GM12878 (cell line): Measurements from ENCODE around the gene ZNF214. TPM values are rescaled to one million over a fixed set of nuclear protein-coding genes. Genes with fewer than 3 reads are reported as not detected.
"Not testable (repeated sequence)": the region's sequence is repeated elsewhere in the genome, so short reads cannot be mapped to it uniquely, and the experiment has no call there.

Source experiments
- ATAC-seq: fragments of 200-7000 bp; cut with Tn5 transposase; 3 replicates; pipeline ENCODE4 v1.9.1; 2020; ENCODE audit warnings: mild to moderate bottlenecking, moderate library complexity
- BruUV-seq: library from RNA; stranded (reverse); fragments of 400-500 nt; replicated peaks from 2 replicates; lab custom pipeline; 2021; lab: Mats Ljungman, UMichigan
- CTCF ChIA-PET: fragments of 300-600 bp; sonication (Branson Sonifier 250); formaldehyde crosslinking; extraction: SDS; loops from one replicate; lab custom pipeline; 2021; ENCODE audit warnings: inconsistent platforms; lab: Yijun Ruan, JAX
- POLR2A ChIA-PET: fragments of 350-600 bp; formaldehyde crosslinking; extraction: SDS; loops from one replicate; lab custom pipeline; 2021; ENCODE audit warnings: inconsistent platforms; lab: Charles Lee
- RAD21 ChIA-PET: fragments of 300-600 bp; sonication (Branson Sonifier 250); formaldehyde crosslinking; loops from one replicate; lab custom pipeline; 2023; ENCODE audit warnings: antibody characterized with exemption; ENCODE audit not compliant: unreplicated experiment; lab: Charles Lee
- SMC1A ChIA-PET: fragments of 300-600 bp; sonication (Branson Sonifier 250); formaldehyde crosslinking; loops from one replicate; lab custom pipeline; 2023; ENCODE audit not compliant: unreplicated experiment, uncharacterized antibody; lab: Charles Lee
- DNase-seq: peaks from one replicate; pipeline ENCODE4 v3.0.0-alpha.2; 2011; ENCODE audit warnings: low read depth, low spot score
- FAIRE-seq: peaks from 3 replicates; lab custom pipeline; 2011; peaks lifted over from hg19 to GRCh38; lab: Jason Lieb, UNC
- H2AFZ ChIP-seq: 2 replicates; pipeline ENCODE4 v1.6.0; 2011; ENCODE audit warnings: low read depth, low read length, control low read depth; ENCODE audit not compliant: control insufficient read depth
- H3K27ac ChIP-seq: 2 replicates; pipeline ENCODE4 v1.5.1; 2011; ENCODE audit warnings: control low read depth; ENCODE audit not compliant: control insufficient read depth, insufficient read depth
- H3K27me3 ChIP-seq, 2 experiments: replicated peaks in 1 of 2; 2 replicates each; pipeline versions ENCODE4 v1.6.0 to v1.6.1; 2011; ENCODE audit warnings: low read length in 1 of 2; ENCODE audit not compliant: control insufficient read depth in 2 of 2, insufficient read depth in 2 of 2
- H3K36me3 ChIP-seq, 2 experiments: 2 replicates each; pipeline ENCODE4 v1.5.1; 2011; ENCODE audit warnings: low read length in 1 of 2; ENCODE audit not compliant: control insufficient read depth in 2 of 2, insufficient read depth in 2 of 2
- H3K4me1 ChIP-seq: 2 replicates; pipeline ENCODE4 v1.6.1; 2011; ENCODE audit warnings: mild to moderate bottlenecking, low read length, moderate library complexity, mixed read lengths; ENCODE audit not compliant: control insufficient read depth, insufficient read depth
- H3K4me2 ChIP-seq: 2 replicates; pipeline ENCODE4 v1.6.0; 2011; ENCODE audit warnings: control low read depth; ENCODE audit not compliant: control insufficient read depth, insufficient read depth
- H3K4me3 ChIP-seq: fragments of 200-600 bp; sonication (generic); 2 replicates; pipeline ENCODE4 v1.5.1; 2016
- H3K79me2 ChIP-seq: 2 replicates; pipeline ENCODE4 v1.6.0; 2011; ENCODE audit warnings: low read length; ENCODE audit not compliant: control insufficient read depth, insufficient read depth
- H3K9ac ChIP-seq: 2 replicates; pipeline ENCODE4 v1.8.0; 2011; ENCODE audit warnings: low read length, control low read depth, mixed read lengths; ENCODE audit not compliant: control insufficient read depth, insufficient read depth
- H3K9me3 ChIP-seq: replicated peaks from 3 replicates; pipeline ENCODE4 v1.5.1; 2011; ENCODE audit warnings: mild to moderate bottlenecking, low read length; ENCODE audit not compliant: control insufficient read depth, insufficient read depth
- H4K20me1 ChIP-seq: 2 replicates; pipeline ENCODE4 v1.6.0; 2011; ENCODE audit not compliant: control insufficient read depth, insufficient read depth
- CEBPB ChIP-seq, 2 experiments: fragments of 150-350 bp in 1 of 2; IDR thresholded peaks; 2 replicates each; pipeline ENCODE4 v1.6.1; 2012 to 2014; ENCODE audit warnings: low read depth in 2 of 2, low read length in 2 of 2, borderline replicate concordance in 1 of 2, inconsistent platforms in 1 of 2
- DPF2 ChIP-seq: fragments of 450-650 bp; IDR thresholded peaks from 2 replicates; pipeline ENCODE4 v1.6.1; 2017; ENCODE audit warnings: mild to moderate bottlenecking
- E2F4 ChIP-seq: IDR thresholded peaks from 2 replicates; pipeline ENCODE4 v1.6.1; 2012; ENCODE audit warnings: low read depth, low read length, improper control_type of control experiment
- E4F1 ChIP-seq: fragments of 450-650 bp; IDR thresholded peaks from 2 replicates; pipeline ENCODE4 v1.6.1; 2018; ENCODE audit warnings: borderline replicate concordance, mild to moderate bottlenecking; ENCODE audit not compliant: partially characterized antibody
- PAX8 ChIP-seq: fragments of 450-650 bp; IDR thresholded peaks from 2 replicates; pipeline ENCODE4 v1.6.1; 2017; ENCODE audit warnings: mild to moderate bottlenecking, moderate library complexity
- SKIL ChIP-seq: fragments of 450-650 bp; IDR thresholded peaks from 2 replicates; pipeline ENCODE4 v1.6.1; 2017; ENCODE audit warnings: mild to moderate bottlenecking, low read depth, inconsistent platforms; ENCODE audit not compliant: poor library complexity, severe bottlenecking
- SUPT20H ChIP-seq: IDR thresholded peaks from 2 replicates; pipeline ENCODE4 v1.6.1; 2011; ENCODE audit warnings: low read depth, mild to moderate bottlenecking, low read length, moderate library complexity, borderline replicate concordance; ENCODE audit not compliant: control insufficient read depth
- WGBS: methylation state at CpG from one replicate; pipeline ENCODE4 v1.1.6; 2016; ENCODE audit warnings: low lambda C conversion rate; ENCODE audit not compliant: insufficient replicate concordance, insufficient coverage; ENCODE audit errors: missing lambda C conversion rate; 5-methylcytosine and 5-hydroxymethylcytosine counted together
- in situ Hi-C: fragments of 300-500 bp; cut with MboI; formaldehyde crosslinking; loops from 9 replicates; pipeline ENCODE4 v1.14.3; 2018; ENCODE audit warnings: mixed read lengths
- intact Hi-C: fragments of 100-400 bp; cut with micrococcal nuclease; formaldehyde crosslinking; loops from one replicate; pipeline ENCODE4 v1.14.2; 2022; ENCODE audit not compliant: unreplicated experiment
- polyA plus RNA-seq, 11 experiments: library from polyadenylated mRNA; depleted of rRNA in 4 of 11; unstranded in 6 of 11; stranded (reverse) in 5 of 11; fragments of >200 nt; fragmentation: Nextera tagmentation in 4 of 11; fragmentation: Illumina TruSeq in 1 of 11; extraction: Ambion mirVana in 4 of 11; extraction: Trizol in 1 of 11; gene quantifications; 1 replicate in 1 of 11; 2 replicates in 10 of 11; pipeline versions ENCODE4 v1.2.1 to v1.2.3, GENCODE V29; 2011 to 2016; ENCODE audit warnings: inconsistent platforms in 2 of 11, missing spikeins in 2 of 11, low read depth in 1 of 11
- total RNA-seq, 4 experiments: library from RNA; depleted of rRNA in 3 of 4; stranded (reverse); fragments of >200 nt in 3 of 4; fragmentation: Illumina TruSeq in 1 of 4; extraction: Trizol in 1 of 4; gene quantifications; 2 replicates each; pipeline versions ENCODE4 v1.2.1 to v1.2.3, GENCODE V29; 2013 to 2021
- TF ChIP-seq, protein P1 (sequence below): fragments of 450-650 bp; IDR thresholded peaks from 2 replicates; pipeline ENCODE4 v1.6.1; 2014; ENCODE audit warnings: mild to moderate bottlenecking

Gene ZNF214
- total and polyA plus RNA-seq, 10 of the 15 experiments (the other 5 are each of a cell fraction or from before 2014, with no cell fraction given), result 0.18 TPM; not detected in 9

GRCh38 chr11:6979365-6979764 is 40.8 kb downstream of the ZNF214 start (continued):
- TF ChIP-seq DPF2 (no peak), CEBPB (IDR thresholded peaks at IDR 0.05; ENCODE audit: borderline replicate concordance in 1 of 2, low read depth in 2 of 2, low read length in 2 of 2) (no peak), E2F4 (no peak)

- H3K27ac ChIP-seq, H3K79me2 ChIP-seq, H3K9ac ChIP-seq, FAIRE-seq, in situ Hi-C loops, CTCF ChIA-PET, H3K9me3 ChIP-seq, H2AFZ ChIP-seq, H3K4me2 ChIP-seq, H4K20me1 ChIP-seq, DNase-seq, H3K4me3 ChIP-seq, BruUV-seq, H3K4me1 ChIP-seq, POLR2A ChIA-PET, RAD21 ChIA-PET, H3K36me3 ChIP-seq, H3K27me3 ChIP-seq, ATAC-seq, intact Hi-C loops: not testable (repeated sequence)
- 15% methylated on average over 4 of the region's 4 CpGs for WGBS
- SMC1A ChIA-PET, result interaction anchor here (1.3 kb wide), 1 partner anchor 10 kb away, joined by 5 read pairs; no protein-coding TSS in a partner anchor
Observed at GRCh38 chr11:6969854-6970253, 50.3 kb downstream of the ZNF214 start.

DNA sequence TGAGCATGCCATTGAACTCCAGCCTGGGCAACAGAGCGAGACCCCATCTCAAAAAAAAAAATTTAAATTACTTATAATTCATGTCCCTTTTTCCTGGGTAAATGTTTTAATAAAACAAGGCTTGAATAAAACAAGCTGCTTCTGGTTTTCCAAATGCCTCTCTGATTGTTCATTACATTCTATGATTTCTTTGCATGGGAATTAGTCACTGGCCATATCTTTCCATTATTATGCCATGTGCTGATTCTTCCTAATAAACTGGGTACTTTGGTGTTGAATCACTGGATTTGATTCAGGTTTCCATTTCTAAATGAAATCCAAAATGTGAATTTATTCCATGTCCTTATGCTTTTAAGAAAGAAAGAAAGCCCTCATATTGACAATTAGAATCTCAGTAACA is 51.3 kb downstream of the ZNF214 start:
- ATAC-seq (no peak), FAIRE-seq (no peak), DNase-seq (no peak)
- H3K27ac ChIP-seq, result no peak overlapping the region
- no peak overlapping the region for H2AFZ ChIP-seq
- ChIA-PET RAD21 (no interaction called here), SMC1A (interaction anchor here (1.3 kb wide), 1 partner anchor 11 kb away, joined by 5 read pairs; no protein-coding TSS in a partner anchor), POLR2A (no interaction called here), CTCF (no interaction called here)
- intact Hi-C loops (no loop called here), in situ Hi-C loops (no loop called here)
- H3K27me3 ChIP-seq, result no peaks in the 10 kb centered on the region
- WGBS, result 45% methylated on average over 1 of the region's 1 CpG
- H3K79me2 ChIP-seq, result no peaks in the 10 kb centered on the region
- no peaks in the 10 kb centered on the region for H4K20me1 ChIP-seq
- BruUV-seq, result no TSS peak
- H3K4me1 ChIP-seq, result no peaks in the 10 kb centered on the region
- H3K9me3 ChIP-seq, result no peaks in the 10 kb centered on the region
- H3K4me2 ChIP-seq, result no peak overlapping the region
- no peak overlapping the region for H3K9ac ChIP-seq
- H3K36me3 ChIP-seq, result no peaks in the 10 kb centered on the region
- H3K4me3 ChIP-seq, result no peak overlapping the region
- TF ChIP-seq E4F1 (no peak), SKIL (no peak), PAX8 (no peak), SUPT20H (no peak)
- TF ChIP-seq, protein P1, sequence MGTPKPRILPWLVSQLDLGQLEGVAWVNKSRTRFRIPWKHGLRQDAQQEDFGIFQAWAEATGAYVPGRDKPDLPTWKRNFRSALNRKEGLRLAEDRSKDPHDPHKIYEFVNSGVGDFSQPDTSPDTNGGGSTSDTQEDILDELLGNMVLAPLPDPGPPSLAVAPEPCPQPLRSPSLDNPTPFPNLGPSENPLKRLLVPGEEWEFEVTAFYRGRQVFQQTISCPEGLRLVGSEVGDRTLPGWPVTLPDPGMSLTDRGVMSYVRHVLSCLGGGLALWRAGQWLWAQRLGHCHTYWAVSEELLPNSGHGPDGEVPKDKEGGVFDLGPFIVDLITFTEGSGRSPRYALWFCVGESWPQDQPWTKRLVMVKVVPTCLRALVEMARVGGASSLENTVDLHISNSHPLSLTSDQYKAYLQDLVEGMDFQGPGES, result no peak
